H1 (cell line): ENCODE results near the gene CIT. TPM values are rescaled to one million over a fixed set of nuclear protein-coding genes. Genes with fewer than 3 reads are reported as not detected.

Experiments
- CTCF ChIA-PET: fragments of 300-600 bp; sonication (Branson Sonifier 250); formaldehyde crosslinking; loops from one replicate; lab custom pipeline; 2021; ENCODE audit not compliant: partially characterized antibody; lab: Charles Lee
- POLR2A ChIA-PET: fragments of 300-600 bp; sonication (Branson Sonifier 250); formaldehyde crosslinking; loops from one replicate; lab custom pipeline; 2021; ENCODE audit warnings: inconsistent platforms; ENCODE audit not compliant: partially characterized antibody; lab: Charles Lee
- DNase-seq, 2 experiments: peaks; one replicate each; pipeline versions ENCODE4 v3.0.0 to v3.0.0-alpha.2; 2010 to 2022; ENCODE audit warnings: low spot score in 2 of 2, low read depth in 1 of 2, mixed read lengths in 1 of 2
- FAIRE-seq: peaks from 2 replicates; lab custom pipeline; 2011; peaks lifted over from hg19 to GRCh38; lab: Jason Lieb, UNC
- H2AFZ ChIP-seq: 2 replicates; pipeline ENCODE4 v1.8.1; 2012; ENCODE audit warnings: low read length, inconsistent platforms
- H2AK5ac ChIP-seq: 2 replicates; pipeline ENCODE4 v1.6.1; 2013; ENCODE audit warnings: low read depth, low read length
- H2BK120ac ChIP-seq: replicated peaks from 2 replicates; pipeline ENCODE3; 2013; ENCODE audit warnings: low read depth, low read length, inconsistent platforms
- H2BK12ac ChIP-seq: 2 replicates; pipeline ENCODE4 v1.6.1; 2013; ENCODE audit warnings: low read depth, low read length
- H2BK15ac ChIP-seq: 2 replicates; pipeline ENCODE4 v1.6.1; 2013; ENCODE audit warnings: low read length
- H2BK20ac ChIP-seq: 2 replicates; pipeline ENCODE4 v1.6.1; 2013; ENCODE audit warnings: low read length
- H2BK5ac ChIP-seq: 2 replicates; pipeline ENCODE4 v1.6.1; 2013; ENCODE audit warnings: low read depth, low read length
- H3K14ac ChIP-seq: 2 replicates; pipeline ENCODE4 v1.6.1; 2013; ENCODE audit warnings: inconsistent platforms; ENCODE audit not compliant: insufficient read length
- H3K18ac ChIP-seq: 2 replicates; pipeline ENCODE4 v1.6.1; 2013; ENCODE audit warnings: low read length; ENCODE audit errors: extremely low read depth
- H3K23ac ChIP-seq: 2 replicates; pipeline ENCODE4 v1.6.1; 2013; ENCODE audit warnings: inconsistent platforms; ENCODE audit not compliant: insufficient read length
- H3K23me2 ChIP-seq: 2 replicates; pipeline ENCODE4 v1.6.1; 2013; ENCODE audit warnings: low read depth, low read length
- H3K27ac ChIP-seq: 2 replicates; pipeline ENCODE4 v1.6.1; 2011; ENCODE audit warnings: low read depth, low read length, inconsistent platforms
- H3K27me3 ChIP-seq, 4 experiments: replicated peaks in 1 of 4; 1 replicate in 1 of 4; 2 replicates in 3 of 4; pipeline versions ENCODE4 v1.6.1 to v1.8.1; 2011 to 2013; ENCODE audit warnings: low read length in 3 of 4, mild to moderate bottlenecking in 3 of 4, inconsistent platforms in 2 of 4, mixed read lengths in 2 of 4, moderate library complexity in 1 of 4; ENCODE audit not compliant: control insufficient read depth in 3 of 4, insufficient read depth in 3 of 4; ENCODE audit errors: extremely low read depth in 1 of 4
- H3K36me3 ChIP-seq, 4 experiments: 2 replicates each; pipeline versions ENCODE4 v1.6.1 to v1.8.1; 2011 to 2013; ENCODE audit warnings: mild to moderate bottlenecking in 4 of 4, low read length in 3 of 4, moderate library complexity in 2 of 4, control low read depth in 1 of 4, inconsistent platforms in 1 of 4; ENCODE audit not compliant: insufficient read depth in 4 of 4, control insufficient read depth in 2 of 4
- H3K4ac ChIP-seq: replicated peaks from 2 replicates; pipeline ENCODE3; 2013; ENCODE audit warnings: low read length, low read depth, mixed read lengths, inconsistent platforms; ENCODE audit not compliant: insufficient read length
- H3K4me1 ChIP-seq, 4 experiments: replicated peaks in 1 of 4; 1 replicate in 1 of 4; 2 replicates in 3 of 4; pipeline versions ENCODE4 v1.6.1 to v1.8.1; 2011 to 2013; ENCODE audit warnings: low read length in 3 of 4, inconsistent platforms in 2 of 4, mixed read lengths in 1 of 4; ENCODE audit not compliant: insufficient read depth in 4 of 4, control insufficient read depth in 3 of 4
- H3K4me2 ChIP-seq, 2 experiments: 2 replicates each; pipeline versions ENCODE4 v1.6.1 to v1.8.1; 2011 to 2013; ENCODE audit warnings: low read depth in 2 of 2, low read length in 2 of 2, control low read depth in 1 of 2, inconsistent platforms in 1 of 2, mild to moderate bottlenecking in 1 of 2; ENCODE audit not compliant: insufficient read depth in 1 of 2
- H3K4me3 ChIP-seq, 4 experiments: fragments of 200-600, 300-600 bp in 1 of 4; sonication (generic), shearing (Covaris generic), sonication (Bioruptor Twin) in 1 of 4; 2 replicates each; pipeline versions ENCODE4 v1.5.1 to v1.8.1; 2011 to 2016; ENCODE audit warnings: low read length in 4 of 4, low read depth in 3 of 4, control low read depth in 2 of 4, inconsistent platforms in 2 of 4, mild to moderate bottlenecking in 2 of 4, mixed read lengths in 1 of 4, moderate library complexity in 1 of 4; ENCODE audit not compliant: insufficient read depth in 2 of 4; ENCODE audit errors: extremely low read depth in 1 of 4
- H3K56ac ChIP-seq: replicated peaks from 2 replicates; pipeline ENCODE3; 2013; ENCODE audit warnings: low read depth, mild to moderate bottlenecking, mixed read lengths, low read length, inconsistent platforms; ENCODE audit not compliant: insufficient read length
- H3K79me1 ChIP-seq: 2 replicates; pipeline ENCODE4 v1.6.1; 2013; ENCODE audit warnings: low read depth, low read length, control low read depth
- H3K79me2 ChIP-seq, 2 experiments: 2 replicates each; pipeline versions ENCODE4 v1.6.1 to v1.8.1; 2012 to 2013; ENCODE audit warnings: low read length in 2 of 2, mild to moderate bottlenecking in 2 of 2, inconsistent platforms in 1 of 2; ENCODE audit not compliant: insufficient read depth in 2 of 2, control insufficient read depth in 1 of 2
- H3K9ac ChIP-seq, 4 experiments: replicated peaks in 1 of 4; 1 replicate in 1 of 4; 2 replicates in 3 of 4; pipeline versions ENCODE4 v1.6.1 to v1.8.1; 2011 to 2013; ENCODE audit warnings: low read depth in 3 of 4, low read length in 3 of 4, control low read depth in 2 of 4, mild to moderate bottlenecking in 2 of 4, moderate library complexity in 2 of 4, inconsistent platforms in 1 of 4; ENCODE audit errors: extremely low read depth in 1 of 4
- H3K9me3 ChIP-seq, 2 experiments: 2 replicates each; pipeline versions ENCODE4 v1.6.1 to v1.8.1; 2012 to 2013; ENCODE audit warnings: mild to moderate bottlenecking in 2 of 2, moderate library complexity in 2 of 2, control low read depth in 1 of 2, inconsistent platforms in 1 of 2, low read depth in 1 of 2, low read length in 1 of 2, mixed read lengths in 1 of 2; ENCODE audit not compliant: insufficient read depth in 2 of 2
- H4K20me1 ChIP-seq, 2 experiments: replicated peaks in 1 of 2; 2 replicates each; pipeline versions ENCODE3 to v1.8.1; 2011 to 2013; ENCODE audit warnings: inconsistent platforms in 2 of 2, low read length in 2 of 2, mild to moderate bottlenecking in 1 of 2; ENCODE audit not compliant: insufficient read depth in 2 of 2, control insufficient read depth in 1 of 2
- H4K5ac ChIP-seq: 2 replicates; pipeline ENCODE4 v1.6.1; 2013; ENCODE audit warnings: low read length, low read depth, mixed read lengths, inconsistent platforms; ENCODE audit not compliant: insufficient read length
- H4K8ac ChIP-seq: 2 replicates; pipeline ENCODE4 v1.8.0; 2013; ENCODE audit warnings: mild to moderate bottlenecking, moderate library complexity, low read length, inconsistent platforms; ENCODE audit not compliant: insufficient read depth; ENCODE audit errors: extremely low read depth
- H4K91ac ChIP-seq: replicated peaks from 2 replicates; pipeline ENCODE3; 2013; ENCODE audit warnings: low read length, mixed read lengths, inconsistent platforms; ENCODE audit not compliant: insufficient read length
- CBX5 ChIP-seq: fragments of 300-800, 300-1000 bp; sonication (generic); IDR thresholded peaks from 2 replicates; pipeline ENCODE4 v1.7.1; 2016; ENCODE audit warnings: antibody characterized with exemption, low read length, low read depth
- GABPA ChIP-seq: IDR thresholded peaks from 2 replicates; pipeline ENCODE4 v1.6.1; 2011; ENCODE audit warnings: mild to moderate bottlenecking, low read length, moderate library complexity, borderline replicate concordance; ENCODE audit not compliant: insufficient read depth
- HDAC2 ChIP-seq, 2 experiments: fragments of 300-600 bp in 1 of 2; sonication (generic) in 1 of 2; IDR thresholded peaks; 2 replicates each; pipeline ENCODE4 v1.6.1; 2011 to 2012; ENCODE audit warnings: low read depth in 2 of 2, low read length in 2 of 2, mild to moderate bottlenecking in 2 of 2, moderate library complexity in 2 of 2, borderline replicate concordance in 1 of 2, inconsistent platforms in 1 of 2
- SIN3A ChIP-seq, 2 experiments: IDR thresholded peaks in 1 of 2; conservative IDR thresholded peaks in 1 of 2; 2 replicates each; pipeline ENCODE4 v1.6.1; 2011 to 2012; ENCODE audit warnings: low read length in 2 of 2, improper control_type of control experiment in 1 of 2, low read depth in 1 of 2, mild to moderate bottlenecking in 1 of 2
- SIRT6 ChIP-seq: IDR thresholded peaks from one replicate; pipeline ENCODE4 v1.7.1; 2012; ENCODE audit warnings: low read length, inconsistent platforms
- SP1 ChIP-seq: IDR thresholded peaks from 2 replicates; pipeline ENCODE4 v1.6.1; 2011; ENCODE audit warnings: low read depth, low read length
- SP2 ChIP-seq: IDR thresholded peaks from 2 replicates; pipeline ENCODE4 v1.6.1; 2012; ENCODE audit warnings: mild to moderate bottlenecking, low read length, inconsistent platforms
- SP4 ChIP-seq: IDR thresholded peaks from 2 replicates; pipeline ENCODE4 v1.6.1; 2012; ENCODE audit warnings: low read length, inconsistent platforms
- TAF1 ChIP-seq: IDR thresholded peaks from 2 replicates; pipeline ENCODE4 v1.6.1; 2011; ENCODE audit warnings: mild to moderate bottlenecking, low read depth, low read length
- ZNF274 ChIP-seq: IDR thresholded peaks from 2 replicates; pipeline ENCODE4 v1.7.0; 2012; ENCODE audit warnings: low read length, borderline replicate concordance; ENCODE audit errors: extremely low read depth
- WGBS, 2 experiments: shearing (Covaris generic) in 1 of 2; methylation state at CpG; one replicate each; pipeline versions ENCODE4 v1.1.6 to v1.1.7; 2013 to 2015; ENCODE audit warnings: low lambda C conversion rate in 2 of 2, mixed read lengths in 2 of 2, inconsistent platforms in 1 of 2, low coverage in 1 of 2, missing lambda C conversion rate in 1 of 2; ENCODE audit not compliant: insufficient replicate concordance in 2 of 2, insufficient coverage in 1 of 2, insufficient read length in 1 of 2; ENCODE audit errors: extremely low coverage in 1 of 2, missing lambda C conversion rate in 1 of 2; 5-methylcytosine and 5-hydroxymethylcytosine counted together
- polyA plus RNA-seq, 7 experiments: library from polyadenylated mRNA; depleted of rRNA in 3 of 7; stranded (reverse) in 5 of 7; unstranded in 2 of 7; fragments of >200 nt in 5 of 7; fragments of 200-250 nt in 2 of 7; gene quantifications; 1 replicate in 5 of 7; 2 replicates in 1 of 7; 4 replicates in 1 of 7; pipeline versions ENCODE4 v1.2.1 to v1.2.3, GENCODE V29; 2011 to 2013; ENCODE audit warnings: missing spikeins in 2 of 7, mixed read lengths in 2 of 7
- total RNA-seq: library from RNA; stranded (reverse); fragmentation: NEBNext Ultra II Directional; extraction: Animal tissue kit (Norgen Biotek cat#: 25700); gene quantifications from 2 replicates; pipeline ENCODE4 v1.2.1, GENCODE V29; 2021
- TF ChIP-seq, protein P1 (sequence below): IDR thresholded peaks from 2 replicates; pipeline ENCODE4 v1.6.1; 2011; ENCODE audit warnings: low read depth, mild to moderate bottlenecking, low read length; ENCODE audit not compliant: insufficient read depth

The CIT gene
- total and polyA plus RNA-seq, 2 of the 8 experiments (the other 6 are each of a cell fraction or from before 2014, with no cell fraction given) = 17.1 to 60.9 TPM

GRCh38 chr12:119652665-119653064, 224.5 kb downstream of the CIT start:
- Histone ChIP-seq H3K9me3 (peaks cover 9 to 14% of the 10 kb centered on the region in 2 experiments; a peak in 2 of 4 replicates), H2BK15ac (no peak overlapping the region), H3K14ac (no peak overlapping the region), H3K4me2 (no peak overlapping the region), H3K18ac (no peak overlapping the region), H2BK120ac (no peak overlapping the region), H3K9ac (no peak overlapping the region), H2BK20ac (no peak overlapping the region), H3K4ac (no peak overlapping the region), H3K36me3 (no peaks in the 10 kb centered on the region), H3K27ac (no peak overlapping the region), H3K56ac (no peak overlapping the region), H4K5ac (no peak overlapping the region), H3K23ac (no peak overlapping the region), H4K20me1 (no peaks in the 10 kb centered on the region), H3K79me1 (no peaks in the 10 kb centered on the region), H4K8ac (no peak overlapping the region), H2BK5ac (no peak overlapping the region), H2BK12ac (no peak overlapping the region), H3K4me1 (no peaks in the 10 kb centered on the region), H3K27me3 (no peaks in the 10 kb centered on the region), H3K4me3 (no peak overlapping the region), H4K91ac (no peak overlapping the region), H2AK5ac (no peak overlapping the region), H3K79me2 (no peaks in the 10 kb centered on the region), H3K23me2 (no peaks in the 10 kb centered on the region), H2AFZ (no peak overlapping the region)
- ChIA-PET POLR2A (no interaction called here), CTCF (interaction anchor here (0.6 to 4.0 kb wide), 2 partner anchors 10 to 419 kb away, joined by 3 to 17 read pairs; no protein-coding TSS in a partner anchor)
- TF ChIP-seq SIN3A (conservative IDR thresholded peaks at IDR 0.05 in 1 of 2, IDR thresholded peaks at IDR 0.05 in 1 of 2; ENCODE audit: low read depth in 1 of 2, low read length in 2 of 2) = no peak
- TF ChIP-seq SP4 = no peak
- TF ChIP-seq GABPA = no peak
- TF ChIP-seq SP2 = no peak
- TF ChIP-seq HDAC2 (IDR thresholded peaks at IDR 0.05; ENCODE audit: borderline replicate concordance in 1 of 2, low read depth in 2 of 2, low read length in 2 of 2) = no peak
- TF ChIP-seq CBX5 = no peak
- TF ChIP-seq SP1 = no peak
- TF ChIP-seq ZNF274 = no peak
- TF ChIP-seq SIRT6 = no peak
- TF ChIP-seq, protein P1, sequence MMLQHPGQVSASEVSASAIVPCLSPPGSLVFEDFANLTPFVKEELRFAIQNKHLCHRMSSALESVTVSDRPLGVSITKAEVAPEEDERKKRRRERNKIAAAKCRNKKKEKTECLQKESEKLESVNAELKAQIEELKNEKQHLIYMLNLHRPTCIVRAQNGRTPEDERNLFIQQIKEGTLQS = no peak
- TF ChIP-seq TAF1 = no peak
- 76% methylated on average over 3 of the region's 3 CpGs; no CpG with 5 or more reads in 1 of the 2 experiments for WGBS, 2 experiments
- no peak for DNase-seq
- FAIRE-seq = no peak
